HEK293 (cell line): ENCODE results near the gene POLR3B.

Source experiments
- BCL11A ChIP-seq: fragments of 450-650 bp; formaldehyde crosslinking; IDR thresholded peaks from 2 replicates; pipeline ENCODE4 v1.5.1; 2016; ENCODE audit warnings: low read depth, missing biosample characterization, missing genetic modification characterization
- MYNN ChIP-seq: fragments of 450-650 bp; formaldehyde crosslinking; IDR thresholded peaks from 2 replicates; pipeline ENCODE4 v1.5.1; 2016; ENCODE audit warnings: missing biosample characterization, missing genetic modification characterization, borderline replicate concordance
- SP3 ChIP-seq: fragments of 450-650 bp; formaldehyde crosslinking; IDR thresholded peaks from 2 replicates; pipeline ENCODE4 v1.5.1; 2016; ENCODE audit warnings: missing biosample characterization, missing genetic modification characterization
- ZBTB1 ChIP-seq: fragments of 450-650 bp; formaldehyde crosslinking; IDR thresholded peaks from 2 replicates; pipeline ENCODE4 v1.5.1; 2016; ENCODE audit warnings: missing biosample characterization, missing genetic modification characterization
- ZBTB20 ChIP-seq: fragments of 450-650 bp; formaldehyde crosslinking; IDR thresholded peaks from 2 replicates; pipeline ENCODE4 v1.5.1; 2016; ENCODE audit warnings: missing biosample characterization, missing genetic modification characterization
- ZNF133 ChIP-seq: fragments of 450-650 bp; formaldehyde crosslinking; IDR thresholded peaks from 2 replicates; pipeline ENCODE4 v1.5.1; 2016; ENCODE audit warnings: missing biosample characterization, missing genetic modification characterization
- ZNF184 ChIP-seq: fragments of 450-650 bp; IDR thresholded peaks from 2 replicates; pipeline ENCODE4 v1.5.1; 2018; ENCODE audit warnings: missing biosample characterization, mild to moderate bottlenecking, missing genetic modification characterization
- ZNF2 ChIP-seq: fragments of 450-650 bp; formaldehyde crosslinking; IDR thresholded peaks from 2 replicates; pipeline ENCODE4 v1.5.1; 2016; ENCODE audit warnings: missing biosample characterization, missing genetic modification characterization
- ZNF404 ChIP-seq: fragments of 450-650 bp; formaldehyde crosslinking; IDR thresholded peaks from 2 replicates; pipeline ENCODE4 v1.5.1; 2017; ENCODE audit warnings: missing biosample characterization, missing genetic modification characterization
- ZNF423 ChIP-seq: fragments of 450-650 bp; formaldehyde crosslinking; IDR thresholded peaks from 2 replicates; pipeline ENCODE4 v1.5.1; 2016; ENCODE audit warnings: missing biosample characterization, missing genetic modification characterization
- ZNF433 ChIP-seq: fragments of 450-650 bp; formaldehyde crosslinking; IDR thresholded peaks from 2 replicates; pipeline ENCODE4 v1.5.1; 2016; ENCODE audit warnings: missing biosample characterization, missing genetic modification characterization, low read depth
- ZNF48 ChIP-seq: fragments of 450-650 bp; formaldehyde crosslinking; IDR thresholded peaks from 2 replicates; pipeline ENCODE4 v1.5.1; 2016; ENCODE audit warnings: missing biosample characterization, missing genetic modification characterization
- ZNF510 ChIP-seq: fragments of 450-650 bp; formaldehyde crosslinking; IDR thresholded peaks from 2 replicates; pipeline ENCODE4 v1.5.1; 2018; ENCODE audit warnings: mild to moderate bottlenecking, missing genetic modification characterization, missing biosample characterization; ENCODE audit not compliant: insufficient replicate concordance
- ZNF529 ChIP-seq: fragments of 450-650 bp; formaldehyde crosslinking; IDR thresholded peaks from 2 replicates; pipeline ENCODE4 v1.5.1; 2017; ENCODE audit warnings: missing genetic modification characterization, missing biosample characterization; ENCODE audit not compliant: insufficient replicate concordance
- ZNF600 ChIP-seq: fragments of 450-650 bp; formaldehyde crosslinking; IDR thresholded peaks from 2 replicates; pipeline ENCODE4 v1.5.1; 2016; ENCODE audit warnings: missing biosample characterization, missing genetic modification characterization
- TF ChIP-seq, protein P1 (sequence below): fragments of 450-650 bp; formaldehyde crosslinking; IDR thresholded peaks from 2 replicates; pipeline ENCODE4 v1.5.1; 2016; ENCODE audit warnings: missing biosample characterization, missing genetic modification characterization
- TF ChIP-seq, protein P2 (sequence below): fragments of 450-650 bp; formaldehyde crosslinking; IDR thresholded peaks from 2 replicates; pipeline ENCODE4 v1.5.1; 2016; ENCODE audit warnings: missing biosample characterization, missing genetic modification characterization
- TF ChIP-seq, protein P3 (sequence below): fragments of 450-650 bp; formaldehyde crosslinking; IDR thresholded peaks from 2 replicates; pipeline ENCODE4 v1.5.1; 2017; ENCODE audit warnings: missing biosample characterization, missing genetic modification characterization
- TF ChIP-seq, protein P4 (sequence below): fragments of 450-650 bp; formaldehyde crosslinking; IDR thresholded peaks from 2 replicates; pipeline ENCODE4 v1.5.1; 2016; ENCODE audit warnings: missing biosample characterization, missing genetic modification characterization
- TF ChIP-seq, protein P5 (sequence below): fragments of 450-650 bp; formaldehyde crosslinking; IDR thresholded peaks from 2 replicates; pipeline ENCODE4 v1.5.1; 2016; ENCODE audit warnings: missing biosample characterization, missing genetic modification characterization
- TF ChIP-seq, protein P6 (sequence below): fragments of 450-650 bp; formaldehyde crosslinking; IDR thresholded peaks from 2 replicates; pipeline ENCODE4 v1.5.1; 2016; ENCODE audit warnings: missing biosample characterization, missing genetic modification characterization
- TF ChIP-seq, protein P7 (sequence below): fragments of 450-650 bp; formaldehyde crosslinking; IDR thresholded peaks from 2 replicates; pipeline ENCODE4 v1.5.1; 2016; ENCODE audit warnings: missing biosample characterization, missing genetic modification characterization, low read depth

POLR3B gene

DNA sequence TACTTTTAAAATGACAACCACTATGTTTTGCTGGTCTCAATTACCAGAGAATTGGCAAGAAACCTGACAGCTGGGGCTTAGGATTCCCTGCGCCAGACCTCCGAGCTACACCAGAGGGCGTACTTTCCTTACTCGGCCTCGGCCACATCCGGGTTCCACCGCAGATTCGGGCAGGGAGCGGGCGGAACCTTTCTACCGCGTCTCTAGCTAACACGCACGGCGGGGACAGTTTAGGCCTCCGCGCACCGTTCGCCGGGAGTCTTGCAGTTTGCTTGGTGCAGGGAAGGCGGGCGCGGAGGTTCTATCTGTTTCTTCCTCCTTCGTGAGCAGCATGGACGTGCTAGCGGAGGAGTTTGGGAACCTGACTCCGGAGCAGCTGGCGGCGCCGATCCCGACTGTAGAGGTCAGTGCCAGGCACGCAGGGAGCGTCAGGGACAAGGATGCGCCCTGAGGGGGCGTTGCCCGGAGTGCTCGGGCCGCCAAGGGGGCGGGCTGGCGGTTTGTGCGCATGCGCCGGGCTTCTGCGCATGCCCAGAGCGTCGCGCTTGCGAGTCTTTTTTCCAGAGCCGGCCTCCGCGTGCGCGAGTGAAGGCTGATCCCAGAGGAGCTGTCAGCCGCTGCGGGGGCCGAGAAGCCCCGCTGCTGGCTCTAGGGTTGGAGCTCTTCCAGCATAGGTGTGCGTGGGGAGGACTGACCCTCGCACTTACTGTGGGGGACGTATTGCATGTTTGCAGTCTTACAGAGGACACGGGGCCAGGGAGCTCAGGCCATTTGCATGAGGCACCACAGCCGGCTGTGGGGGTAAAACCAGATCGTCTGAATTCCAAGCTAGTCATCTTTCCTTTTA is at the start of gene POLR3B (continued):
- TF ChIP-seq ZNF404 (tag by site-specific recombination) (no peak), ZNF184 (peak; percentile 76), ZNF423 (tag by site-specific recombination) (peak; percentile 49), ZNF600 (tag by site-specific recombination) (peak; percentile 100), ZNF529 (no peak), MYNN (tag by site-specific recombination) (0 out of 2 replicates have a peak, but pooled peaks have one; percentile 61), ZNF433 (tag by site-specific recombination) (no peak), ZNF510 (tag by site-specific recombination) (no peak), SP3 (tag by site-specific recombination) (peak; percentile 89), ZNF133 (no peak), ZBTB20 (tag by site-specific recombination) (peak; percentile 71; the same call in 1 of the 2 replicates), BCL11A (peak; percentile 79), ZNF48 (tag by site-specific recombination) (no peak), ZNF2 (tag by site-specific recombination) (peak; percentile 98), ZBTB1 (tag by site-specific recombination) (peak; percentile 96)
- TF ChIP-seq, protein P1, sequence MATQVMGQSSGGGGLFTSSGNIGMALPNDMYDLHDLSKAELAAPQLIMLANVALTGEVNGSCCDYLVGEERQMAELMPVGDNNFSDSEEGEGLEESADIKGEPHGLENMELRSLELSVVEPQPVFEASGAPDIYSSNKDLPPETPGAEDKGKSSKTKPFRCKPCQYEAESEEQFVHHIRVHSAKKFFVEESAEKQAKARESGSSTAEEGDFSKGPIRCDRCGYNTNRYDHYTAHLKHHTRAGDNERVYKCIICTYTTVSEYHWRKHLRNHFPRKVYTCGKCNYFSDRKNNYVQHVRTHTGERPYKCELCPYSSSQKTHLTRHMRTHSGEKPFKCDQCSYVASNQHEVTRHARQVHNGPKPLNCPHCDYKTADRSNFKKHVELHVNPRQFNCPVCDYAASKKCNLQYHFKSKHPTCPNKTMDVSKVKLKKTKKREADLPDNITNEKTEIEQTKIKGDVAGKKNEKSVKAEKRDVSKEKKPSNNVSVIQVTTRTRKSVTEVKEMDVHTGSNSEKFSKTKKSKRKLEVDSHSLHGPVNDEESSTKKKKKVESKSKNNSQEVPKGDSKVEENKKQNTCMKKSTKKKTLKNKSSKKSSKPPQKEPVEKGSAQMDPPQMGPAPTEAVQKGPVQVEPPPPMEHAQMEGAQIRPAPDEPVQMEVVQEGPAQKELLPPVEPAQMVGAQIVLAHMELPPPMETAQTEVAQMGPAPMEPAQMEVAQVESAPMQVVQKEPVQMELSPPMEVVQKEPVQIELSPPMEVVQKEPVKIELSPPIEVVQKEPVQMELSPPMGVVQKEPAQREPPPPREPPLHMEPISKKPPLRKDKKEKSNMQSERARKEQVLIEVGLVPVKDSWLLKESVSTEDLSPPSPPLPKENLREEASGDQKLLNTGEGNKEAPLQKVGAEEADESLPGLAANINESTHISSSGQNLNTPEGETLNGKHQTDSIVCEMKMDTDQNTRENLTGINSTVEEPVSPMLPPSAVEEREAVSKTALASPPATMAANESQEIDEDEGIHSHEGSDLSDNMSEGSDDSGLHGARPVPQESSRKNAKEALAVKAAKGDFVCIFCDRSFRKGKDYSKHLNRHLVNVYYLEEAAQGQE (tag by site-specific recombination), result 0 out of 2 replicates have a peak, but pooled peaks have one; percentile 56
- TF ChIP-seq, protein P2, sequence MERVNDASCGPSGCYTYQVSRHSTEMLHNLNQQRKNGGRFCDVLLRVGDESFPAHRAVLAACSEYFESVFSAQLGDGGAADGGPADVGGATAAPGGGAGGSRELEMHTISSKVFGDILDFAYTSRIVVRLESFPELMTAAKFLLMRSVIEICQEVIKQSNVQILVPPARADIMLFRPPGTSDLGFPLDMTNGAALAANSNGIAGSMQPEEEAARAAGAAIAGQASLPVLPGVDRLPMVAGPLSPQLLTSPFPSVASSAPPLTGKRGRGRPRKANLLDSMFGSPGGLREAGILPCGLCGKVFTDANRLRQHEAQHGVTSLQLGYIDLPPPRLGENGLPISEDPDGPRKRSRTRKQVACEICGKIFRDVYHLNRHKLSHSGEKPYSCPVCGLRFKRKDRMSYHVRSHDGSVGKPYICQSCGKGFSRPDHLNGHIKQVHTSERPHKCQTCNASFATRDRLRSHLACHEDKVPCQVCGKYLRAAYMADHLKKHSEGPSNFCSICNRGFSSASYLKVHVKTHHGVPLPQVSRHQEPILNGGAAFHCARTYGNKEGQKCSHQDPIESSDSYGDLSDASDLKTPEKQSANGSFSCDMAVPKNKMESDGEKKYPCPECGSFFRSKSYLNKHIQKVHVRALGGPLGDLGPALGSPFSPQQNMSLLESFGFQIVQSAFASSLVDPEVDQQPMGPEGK (tag by site-specific recombination), result peak; percentile 85
- TF ChIP-seq, protein P3, sequence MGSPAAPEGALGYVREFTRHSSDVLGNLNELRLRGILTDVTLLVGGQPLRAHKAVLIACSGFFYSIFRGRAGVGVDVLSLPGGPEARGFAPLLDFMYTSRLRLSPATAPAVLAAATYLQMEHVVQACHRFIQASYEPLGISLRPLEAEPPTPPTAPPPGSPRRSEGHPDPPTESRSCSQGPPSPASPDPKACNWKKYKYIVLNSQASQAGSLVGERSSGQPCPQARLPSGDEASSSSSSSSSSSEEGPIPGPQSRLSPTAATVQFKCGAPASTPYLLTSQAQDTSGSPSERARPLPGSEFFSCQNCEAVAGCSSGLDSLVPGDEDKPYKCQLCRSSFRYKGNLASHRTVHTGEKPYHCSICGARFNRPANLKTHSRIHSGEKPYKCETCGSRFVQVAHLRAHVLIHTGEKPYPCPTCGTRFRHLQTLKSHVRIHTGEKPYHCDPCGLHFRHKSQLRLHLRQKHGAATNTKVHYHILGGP (tag by site-specific recombination), result no peak
- TF ChIP-seq, protein P4, sequence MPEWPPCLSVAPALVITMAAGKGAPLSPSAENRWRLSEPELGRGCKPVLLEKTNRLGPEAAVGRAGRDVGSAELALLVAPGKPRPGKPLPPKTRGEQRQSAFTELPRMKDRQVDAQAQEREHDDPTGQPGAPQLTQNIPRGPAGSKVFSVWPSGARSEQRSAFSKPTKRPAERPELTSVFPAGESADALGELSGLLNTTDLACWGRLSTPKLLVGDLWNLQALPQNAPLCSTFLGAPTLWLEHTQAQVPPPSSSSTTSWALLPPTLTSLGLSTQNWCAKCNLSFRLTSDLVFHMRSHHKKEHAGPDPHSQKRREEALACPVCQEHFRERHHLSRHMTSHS (tag by site-specific recombination), result no peak
- TF ChIP-seq, protein P5, sequence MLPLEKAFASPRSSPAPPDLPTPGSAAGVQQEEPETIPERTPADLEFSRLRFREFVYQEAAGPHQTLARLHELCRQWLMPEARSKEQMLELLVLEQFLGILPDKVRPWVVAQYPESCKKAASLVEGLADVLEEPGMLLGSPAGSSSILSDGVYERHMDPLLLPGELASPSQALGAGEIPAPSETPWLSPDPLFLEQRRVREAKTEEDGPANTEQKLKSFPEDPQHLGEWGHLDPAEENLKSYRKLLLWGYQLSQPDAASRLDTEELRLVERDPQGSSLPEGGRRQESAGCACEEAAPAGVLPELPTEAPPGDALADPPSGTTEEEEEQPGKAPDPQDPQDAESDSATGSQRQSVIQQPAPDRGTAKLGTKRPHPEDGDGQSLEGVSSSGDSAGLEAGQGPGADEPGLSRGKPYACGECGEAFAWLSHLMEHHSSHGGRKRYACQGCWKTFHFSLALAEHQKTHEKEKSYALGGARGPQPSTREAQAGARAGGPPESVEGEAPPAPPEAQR, result peak; percentile 80; the same call in 1 of the 2 replicates
- TF ChIP-seq, protein P6, sequence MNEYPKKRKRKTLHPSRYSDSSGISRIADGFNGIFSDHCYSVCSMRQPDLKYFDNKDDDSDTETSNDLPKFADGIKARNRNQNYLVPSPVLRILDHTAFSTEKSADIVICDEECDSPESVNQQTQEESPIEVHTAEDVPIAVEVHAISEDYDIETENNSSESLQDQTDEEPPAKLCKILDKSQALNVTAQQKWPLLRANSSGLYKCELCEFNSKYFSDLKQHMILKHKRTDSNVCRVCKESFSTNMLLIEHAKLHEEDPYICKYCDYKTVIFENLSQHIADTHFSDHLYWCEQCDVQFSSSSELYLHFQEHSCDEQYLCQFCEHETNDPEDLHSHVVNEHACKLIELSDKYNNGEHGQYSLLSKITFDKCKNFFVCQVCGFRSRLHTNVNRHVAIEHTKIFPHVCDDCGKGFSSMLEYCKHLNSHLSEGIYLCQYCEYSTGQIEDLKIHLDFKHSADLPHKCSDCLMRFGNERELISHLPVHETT (tag by site-specific recombination), result peak; percentile 97
- TF ChIP-seq, protein P7, sequence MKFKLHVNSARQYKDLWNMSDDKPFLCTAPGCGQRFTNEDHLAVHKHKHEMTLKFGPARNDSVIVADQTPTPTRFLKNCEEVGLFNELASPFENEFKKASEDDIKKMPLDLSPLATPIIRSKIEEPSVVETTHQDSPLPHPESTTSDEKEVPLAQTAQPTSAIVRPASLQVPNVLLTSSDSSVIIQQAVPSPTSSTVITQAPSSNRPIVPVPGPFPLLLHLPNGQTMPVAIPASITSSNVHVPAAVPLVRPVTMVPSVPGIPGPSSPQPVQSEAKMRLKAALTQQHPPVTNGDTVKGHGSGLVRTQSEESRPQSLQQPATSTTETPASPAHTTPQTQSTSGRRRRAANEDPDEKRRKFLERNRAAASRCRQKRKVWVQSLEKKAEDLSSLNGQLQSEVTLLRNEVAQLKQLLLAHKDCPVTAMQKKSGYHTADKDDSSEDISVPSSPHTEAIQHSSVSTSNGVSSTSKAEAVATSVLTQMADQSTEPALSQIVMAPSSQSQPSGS, result no peak
